HepG2 (cell line): ENCODE results near the gene NGF. TPM values are rescaled to one million over a fixed set of nuclear protein-coding genes. Genes with fewer than 3 reads are reported as not detected.

Experiments
- ATAC-seq: fragments of 200-7000 bp; cut with Tn5 transposase; 3 replicates; pipeline ENCODE4 v1.9.1; 2020; ENCODE audit warnings: mild to moderate bottlenecking, moderate library complexity
- BruUV-seq: library from RNA; stranded (reverse); fragments of 400-500 nt; replicated peaks from 2 replicates; lab custom pipeline; 2021; lab: Mats Ljungman, UMichigan
- CTCF ChIA-PET: fragments of 300-600 bp; formaldehyde crosslinking; extraction: SDS; loops from one replicate; lab custom pipeline; 2021; ENCODE audit warnings: low total read pairs, inconsistent platforms, low intra/inter-chr PET ratio; lab: Yijun Ruan, JAX
- POLR2A ChIA-PET: fragments of 350-600 bp; sonication (Branson Sonifier 250); formaldehyde crosslinking; loops from one replicate; lab custom pipeline; 2020; ENCODE audit warnings: antibody characterized with exemption, inconsistent platforms; lab: Yijun Ruan, JAX
- DNase-seq: peaks from one replicate; pipeline ENCODE4 v3.0.0-alpha.2; 2015; ENCODE audit warnings: low spot score
- FAIRE-seq: peaks from 3 replicates; lab custom pipeline; 2011; peaks lifted over from hg19 to GRCh38; lab: Jason Lieb, UNC
- H2AFZ ChIP-seq: one replicate; pipeline ENCODE4 v1.6.1; 2011; ENCODE audit warnings: low read length, inconsistent platforms
- H3K27ac ChIP-seq: fragments of 300-600 bp; 3 replicates; pipeline ENCODE4 v1.8.0; 2011; ENCODE audit warnings: mixed run types, mild to moderate bottlenecking, mixed read lengths, low read length, inconsistent platforms; ENCODE audit not compliant: insufficient read depth; ENCODE audit errors: extremely low read length
- H3K27me3 ChIP-seq, 2 experiments: fragments of 200-600 bp in 1 of 2; 2 replicates in 1 of 2; 3 replicates in 1 of 2; pipeline versions ENCODE4 v1.6.0 to v1.8.0; 2011; ENCODE audit warnings: low read length in 2 of 2, mild to moderate bottlenecking in 2 of 2, moderate library complexity in 2 of 2, inconsistent platforms in 1 of 2; ENCODE audit not compliant: insufficient read depth in 2 of 2, control insufficient read depth in 1 of 2
- H3K36me3 ChIP-seq, 2 experiments: fragments of 200-600 bp in 1 of 2; replicated peaks in 1 of 2; 2 replicates in 1 of 2; 3 replicates in 1 of 2; pipeline versions ENCODE4 v1.5.1 to v1.8.0; 2011; ENCODE audit warnings: low read length in 2 of 2, inconsistent platforms in 1 of 2; ENCODE audit not compliant: insufficient read depth in 2 of 2, control insufficient read depth in 1 of 2
- H3K4me1 ChIP-seq: 2 replicates; pipeline ENCODE4 v1.5.1; 2012; ENCODE audit warnings: low read length, inconsistent platforms; ENCODE audit not compliant: insufficient read depth
- H3K4me2 ChIP-seq: 2 replicates; pipeline ENCODE4 v1.6.0; 2011; ENCODE audit warnings: low read depth, low read length, inconsistent platforms
- H3K4me3 ChIP-seq, 3 experiments: fragments of 200-600 bp in 1 of 3; sonication (generic), shearing (Covaris generic) in 1 of 3; replicated peaks in 1 of 3; 2 replicates each; pipeline ENCODE4 v1.5.1; 2011 to 2016; ENCODE audit warnings: low read length in 3 of 3, inconsistent platforms in 2 of 3, low read depth in 2 of 3, mild to moderate bottlenecking in 2 of 3, control low read depth in 1 of 3, mixed read lengths in 1 of 3; ENCODE audit not compliant: insufficient read depth in 1 of 3
- H3K79me2 ChIP-seq: one replicate; pipeline ENCODE4 v1.6.1; 2011; ENCODE audit warnings: low read length, inconsistent platforms; ENCODE audit not compliant: insufficient read depth
- H3K9ac ChIP-seq: 2 replicates; pipeline ENCODE4 v1.6.0; 2011; ENCODE audit warnings: mild to moderate bottlenecking, low read depth, low read length, inconsistent platforms; ENCODE audit not compliant: insufficient read depth
- H3K9me3 ChIP-seq: 2 replicates; pipeline ENCODE4 v1.5.1; 2012; ENCODE audit warnings: mild to moderate bottlenecking, low read length
- H4K20me1 ChIP-seq: 2 replicates; pipeline ENCODE4 v1.6.0; 2011; ENCODE audit warnings: inconsistent platforms, mild to moderate bottlenecking, low read length, moderate library complexity; ENCODE audit not compliant: insufficient read depth
- DNMT3B ChIP-seq: conservative IDR thresholded peaks from 2 replicates; pipeline ENCODE4 v1.6.1; 2016; ENCODE audit warnings: missing biosample characterization, control low read depth
- HMGA1 ChIP-seq: sonication (generic); formaldehyde crosslinking; conservative IDR thresholded peaks from 2 replicates; pipeline ENCODE4 v1.4.0; 2020; ENCODE audit warnings: missing genetic modification reagents
- IRF2 ChIP-seq: IDR thresholded peaks from 2 replicates; pipeline ENCODE4 v1.6.1; 2018; ENCODE audit warnings: missing genetic modification reagents, missing compliant biosample characterization
- NR1H2 ChIP-seq: sonication (generic); formaldehyde crosslinking; IDR thresholded peaks from 2 replicates; pipeline ENCODE4 v1.8.1; 2022; ENCODE audit warnings: low read depth, missing genetic modification reagents, borderline replicate concordance
- PRMT3 ChIP-seq: sonication (generic); formaldehyde crosslinking; IDR thresholded peaks from 2 replicates; pipeline ENCODE4 v1.8.1; 2022; ENCODE audit warnings: low read depth, mild to moderate bottlenecking, moderate library complexity, missing genetic modification reagents, borderline replicate concordance
- SRF ChIP-seq: IDR thresholded peaks from 2 replicates; pipeline ENCODE4 v1.6.1; 2011; ENCODE audit warnings: mild to moderate bottlenecking, low read depth, low read length, moderate library complexity
- SRSF9 ChIP-seq: fragments of 200-400 bp; formaldehyde crosslinking; IDR thresholded peaks from 2 replicates; pipeline ENCODE4 v1.6.1; 2018; ENCODE audit warnings: borderline replicate concordance, mild to moderate bottlenecking, low read depth, low read length; ENCODE audit not compliant: insufficient read depth, poor library complexity, severe bottlenecking
- WGBS: methylation state at CpG from one replicate; pipeline ENCODE4 v1.1.6; 2017; ENCODE audit warnings: low lambda C conversion rate; 5-methylcytosine and 5-hydroxymethylcytosine counted together
- in situ Hi-C: cut with HindIII; loops from 2 replicates; pipeline ENCODE4 v1.10.0; 2017; ENCODE audit warnings: low pct_unique_long_range_greater_than_20kb; ENCODE audit not compliant: extremely low pct_ligation_motif_present
- intact Hi-C: fragments of 100-400 bp; cut with micrococcal nuclease; formaldehyde crosslinking; loops from one replicate; pipeline ENCODE4 v1.10.0; 2022; ENCODE audit not compliant: unreplicated experiment
- polyA plus RNA-seq, 8 experiments: library from polyadenylated mRNA; depleted of rRNA in 3 of 8; stranded (reverse) in 7 of 8; unstranded in 1 of 8; fragments of >200 nt; fragmentation: Illumina TruSeq in 4 of 8; extraction: Trizol in 4 of 8; gene quantifications; 2 replicates each; pipeline versions ENCODE4 v1.2.1 to v1.2.3, GENCODE V29; 2011 to 2016; ENCODE audit warnings: low read depth in 4 of 8, missing spikeins in 1 of 8, mixed read lengths in 1 of 8; ENCODE audit not compliant: insufficient read depth in 1 of 8
- total RNA-seq, 5 experiments: library from RNA; depleted of rRNA; stranded (reverse); fragments of >200 nt; fragmentation: Illumina TruSeq; extraction: Trizol; gene quantifications; 2 replicates each; pipeline ENCODE4 v1.2.3, GENCODE V29; 2016; ENCODE audit warnings: low read depth in 1 of 5
- TF ChIP-seq, protein P1 (sequence below): sonication (generic); formaldehyde crosslinking; IDR thresholded peaks from 2 replicates; pipeline ENCODE4 v1.4.0; 2020; ENCODE audit warnings: missing genetic modification reagents

The NGF gene
- total and polyA plus RNA-seq, 2 of the 13 experiments (the other 11 are each of a cell fraction or from before 2014, with no cell fraction given) = not detected

DNA sequence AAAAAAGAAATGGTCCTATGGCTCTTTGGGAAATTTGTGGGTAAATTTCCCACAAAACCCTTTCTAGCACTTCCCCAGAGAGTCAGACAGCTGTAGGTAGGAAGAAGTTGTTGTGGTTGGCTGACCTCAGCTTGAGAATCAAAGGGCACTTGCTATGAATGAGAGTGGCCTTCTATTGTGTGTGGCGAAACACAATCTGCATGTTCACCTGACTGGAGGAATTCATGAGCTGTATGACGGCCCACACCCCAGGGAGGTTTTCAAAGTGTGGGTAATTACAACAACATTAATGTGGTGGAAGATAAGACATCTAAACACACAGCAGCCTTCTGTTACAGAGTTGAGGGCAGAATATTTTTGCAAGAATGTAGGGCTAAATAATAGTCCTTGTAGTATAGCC lies 38.8 kb downstream of the NGF start (continued):
- TF ChIP-seq, protein P1, sequence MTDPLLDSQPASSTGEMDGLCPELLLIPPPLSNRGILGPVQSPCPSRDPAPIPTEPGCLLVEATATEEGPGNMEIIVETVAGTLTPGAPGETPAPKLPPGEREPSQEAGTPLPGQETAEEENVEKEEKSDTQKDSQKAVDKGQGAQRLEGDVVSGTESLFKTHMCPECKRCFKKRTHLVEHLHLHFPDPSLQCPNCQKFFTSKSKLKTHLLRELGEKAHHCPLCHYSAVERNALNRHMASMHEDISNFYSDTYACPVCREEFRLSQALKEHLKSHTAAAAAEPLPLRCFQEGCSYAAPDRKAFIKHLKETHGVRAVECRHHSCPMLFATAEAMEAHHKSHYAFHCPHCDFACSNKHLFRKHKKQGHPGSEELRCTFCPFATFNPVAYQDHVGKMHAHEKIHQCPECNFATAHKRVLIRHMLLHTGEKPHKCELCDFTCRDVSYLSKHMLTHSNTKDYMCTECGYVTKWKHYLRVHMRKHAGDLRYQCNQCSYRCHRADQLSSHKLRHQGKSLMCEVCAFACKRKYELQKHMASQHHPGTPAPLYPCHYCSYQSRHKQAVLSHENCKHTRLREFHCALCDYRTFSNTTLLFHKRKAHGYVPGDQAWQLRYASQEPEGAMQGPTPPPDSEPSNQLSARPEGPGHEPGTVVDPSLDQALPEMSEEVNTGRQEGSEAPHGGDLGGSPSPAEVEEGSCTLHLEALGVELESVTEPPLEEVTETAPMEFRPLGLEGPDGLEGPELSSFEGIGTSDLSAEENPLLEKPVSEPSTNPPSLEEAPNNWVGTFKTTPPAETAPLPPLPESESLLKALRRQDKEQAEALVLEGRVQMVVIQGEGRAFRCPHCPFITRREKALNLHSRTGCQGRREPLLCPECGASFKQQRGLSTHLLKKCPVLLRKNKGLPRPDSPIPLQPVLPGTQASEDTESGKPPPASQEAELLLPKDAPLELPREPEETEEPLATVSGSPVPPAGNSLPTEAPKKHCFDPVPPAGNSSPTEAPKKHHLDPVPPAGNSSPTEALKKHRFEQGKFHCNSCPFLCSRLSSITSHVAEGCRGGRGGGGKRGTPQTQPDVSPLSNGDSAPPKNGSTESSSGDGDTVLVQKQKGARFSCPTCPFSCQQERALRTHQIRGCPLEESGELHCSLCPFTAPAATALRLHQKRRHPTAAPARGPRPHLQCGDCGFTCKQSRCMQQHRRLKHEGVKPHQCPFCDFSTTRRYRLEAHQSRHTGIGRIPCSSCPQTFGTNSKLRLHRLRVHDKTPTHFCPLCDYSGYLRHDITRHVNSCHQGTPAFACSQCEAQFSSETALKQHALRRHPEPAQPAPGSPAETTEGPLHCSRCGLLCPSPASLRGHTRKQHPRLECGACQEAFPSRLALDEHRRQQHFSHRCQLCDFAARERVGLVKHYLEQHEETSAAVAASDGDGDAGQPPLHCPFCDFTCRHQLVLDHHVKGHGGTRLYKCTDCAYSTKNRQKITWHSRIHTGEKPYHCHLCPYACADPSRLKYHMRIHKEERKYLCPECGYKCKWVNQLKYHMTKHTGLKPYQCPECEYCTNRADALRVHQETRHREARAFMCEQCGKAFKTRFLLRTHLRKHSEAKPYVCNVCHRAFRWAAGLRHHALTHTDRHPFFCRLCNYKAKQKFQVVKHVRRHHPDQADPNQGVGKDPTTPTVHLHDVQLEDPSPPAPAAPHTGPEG = no peak
- no peak for TF ChIP-seq DNMT3B
- TF ChIP-seq SRF = no peak
- TF ChIP-seq, all 625 proteins: peak for 0

DNA sequence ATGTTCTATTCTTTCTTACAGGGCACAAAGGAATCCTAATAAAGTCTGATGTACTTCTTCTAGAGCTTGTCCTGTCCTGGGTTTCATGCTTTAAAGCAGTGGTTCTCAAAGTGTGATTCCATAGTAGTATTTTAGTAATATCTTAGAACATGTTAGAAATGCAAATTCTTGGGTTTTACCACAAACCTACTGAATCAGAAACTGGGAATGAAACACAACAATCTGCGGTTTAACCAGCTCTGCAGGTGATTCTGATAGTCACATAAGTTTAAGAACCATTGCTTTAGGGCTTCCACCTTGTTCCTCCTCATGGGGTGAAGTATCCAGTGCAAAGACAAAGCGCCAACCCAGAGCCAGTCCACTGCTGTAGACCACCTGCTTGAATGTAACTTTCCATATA lies 41.1 kb downstream of the NGF start:
- no peaks in the 10 kb centered on the region for H3K9me3 ChIP-seq
- H4K20me1 ChIP-seq = no peaks in the 10 kb centered on the region
- BruUV-seq = no TSS peak
- no peak overlapping the region for H2AFZ ChIP-seq
- FAIRE-seq (no peak), ATAC-seq (no peak), DNase-seq (no peak)
- in situ Hi-C loops (no loop called here), intact Hi-C loops (no loop called here)
- ChIA-PET CTCF (no interaction called here), POLR2A (no interaction called here)
- no peak overlapping the region for H3K4me2 ChIP-seq
- no peak overlapping the region for H3K4me3 ChIP-seq
- no peaks in the 10 kb centered on the region for H3K79me2 ChIP-seq
- no peaks in the 10 kb centered on the region for H3K27me3 ChIP-seq
- no peak overlapping the region for H3K9ac ChIP-seq
- no peaks in the 10 kb centered on the region for H3K36me3 ChIP-seq
- 0% methylated on average over 2 of the region's 2 CpGs for WGBS
- no peaks in the 10 kb centered on the region for H3K4me1 ChIP-seq
- no peak overlapping the region for H3K27ac ChIP-seq
- TF ChIP-seq NR1H2 (no peak), PRMT3 (CRISPR knock-in tag) (no peak), SRSF9 (no peak), HMGA1 (CRISPR knock-in tag) (no peak), IRF2 (CRISPR knock-in tag) (no peak)
